Muscle of leg (tissue), 11 donors: ENCODE data around the gene SFT2D3. TPM values are rescaled to one million over a fixed set of nuclear protein-coding genes. Genes with fewer than 3 reads are reported as not detected.

Source experiments
- DNase-seq: peaks from one replicate; pipeline ENCODE4 v3.0.0; 2013
- H3K27ac ChIP-seq: one replicate; pipeline ENCODE4 v1.5.1; 2013; ENCODE audit warnings: mild to moderate bottlenecking, low read length, control low read depth
- H3K27me3 ChIP-seq: one replicate; pipeline ENCODE4 v1.6.1; 2013; ENCODE audit warnings: low read length; ENCODE audit not compliant: control insufficient read depth, insufficient read depth
- H3K36me3 ChIP-seq: one replicate; pipeline ENCODE4 v1.6.1; 2013; ENCODE audit warnings: low read length; ENCODE audit not compliant: control insufficient read depth, insufficient read depth
- H3K4me1 ChIP-seq: one replicate; pipeline ENCODE4 v1.6.1; 2013; ENCODE audit warnings: low read length; ENCODE audit not compliant: control insufficient read depth, insufficient read depth
- H3K4me3 ChIP-seq: one replicate; pipeline ENCODE4 v1.5.1; 2013; ENCODE audit warnings: low read length, control low read depth
- H3K9me3 ChIP-seq: replicated peaks from 2 replicates; pipeline ENCODE4 v1.6.1; 2013; ENCODE audit warnings: low read depth, low read length; ENCODE audit not compliant: control insufficient read depth
- WGBS: methylation state at CpG from one replicate; pipeline ENCODE4 v1.1.5; 2013; ENCODE audit warnings: missing lambda C conversion rate; ENCODE audit not compliant: insufficient coverage; 5-methylcytosine and 5-hydroxymethylcytosine counted together
- polyA plus RNA-seq, 8 donors: library from polyadenylated mRNA; unstranded; fragments of 120-200 nt; gene quantifications; one replicate each; pipeline versions ENCODE4 v1.2.1 to v1.2.3, GENCODE V29; 2013; ENCODE audit warnings: inconsistent platforms in 1 of 8, low replicate concordance in 1 of 8; ENCODE audit not compliant: insufficient read length in 8 of 8, insufficient read depth in 1 of 8
- total RNA-seq: library from RNA; stranded (reverse); fragments of 120-200 nt; gene quantifications from one replicate; pipeline ENCODE4 v1.2.4, GENCODE V29; 2013

The SFT2D3 gene
- total and polyA plus RNA-seq, 9 donors = 0.57 to 6.4 (median 0.61) TPM; not detected in 6

DNA sequence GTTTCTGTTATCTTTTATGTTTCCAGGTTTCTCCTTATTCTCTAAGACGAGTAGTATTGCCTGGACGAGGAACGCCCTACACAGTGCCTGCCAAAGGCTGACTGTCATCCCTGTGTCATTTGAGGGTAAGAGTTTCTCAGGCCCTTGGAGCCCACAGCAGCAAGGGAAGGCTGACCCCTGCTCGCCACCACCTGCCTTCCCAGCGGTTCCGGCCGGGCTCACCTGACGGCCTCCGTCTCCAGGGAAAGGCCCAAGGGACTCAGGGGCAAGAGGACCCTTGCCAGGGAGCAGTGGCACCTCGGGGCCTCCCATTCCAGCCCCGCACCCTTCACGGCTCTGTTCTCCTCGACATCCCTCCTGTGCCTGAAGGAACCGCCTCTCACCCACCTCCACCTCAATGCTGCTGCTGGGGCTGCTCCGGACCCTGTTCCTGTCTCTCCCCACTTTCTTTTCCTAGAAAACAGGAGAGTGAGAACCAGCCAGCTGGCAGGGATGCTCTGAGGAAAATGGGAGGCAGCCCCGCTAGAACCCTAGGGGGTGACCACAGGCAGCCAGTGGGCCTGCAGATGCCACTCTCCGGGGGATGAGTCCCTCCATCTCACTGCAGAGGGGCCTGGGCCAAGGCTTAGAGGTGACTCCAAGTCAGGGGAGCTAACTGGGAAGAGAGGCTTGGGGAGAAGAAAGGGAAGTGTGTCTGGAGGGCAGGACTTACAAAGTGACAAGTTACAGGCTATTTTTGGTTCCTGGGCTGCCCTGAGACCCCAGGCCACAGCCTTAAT is 27.8 kb upstream of the SFT2D3 start:
- Histone ChIP-seq H3K4me1 (peaks cover 35% of the 10 kb centered on the region), H3K27me3 (peaks cover 36% of the 10 kb centered on the region), H3K27ac (peak overlapping the region; percentile 29), H3K36me3 (peaks cover 2% of the 10 kb centered on the region), H3K4me3 (peak overlapping the region; percentile 41), H3K9me3 (no peaks in the 10 kb centered on the region)
- WGBS = 74% methylated on average over 14 of the region's 17 CpGs
- DNase-seq = no peak

- H3K4me1 ChIP-seq = peaks cover 35% of the 10 kb centered on the region
- 3% methylated on average over 60 of the region's 72 CpGs for WGBS
- peak overlapping the region; percentile 41 for H3K4me3 ChIP-seq
- peaks cover 2% of the 10 kb centered on the region for H3K36me3 ChIP-seq
- H3K27me3 ChIP-seq = peaks cover 35% of the 10 kb centered on the region
- no peak overlapping the region for H3K27ac ChIP-seq
- peak; percentile 36 for DNase-seq
- no peaks in the 10 kb centered on the region for H3K9me3 ChIP-seq
Measured at GRCh38 chr2:127674241-127675209, 26.8 kb upstream of the SFT2D3 start.

GRCh38 chr2:127675331-127676261 is 25.7 kb upstream of the SFT2D3 start, which contains the start of gene LIMS2:
Gene LIMS2, minus strand, starts transcription at chr2:127675530. Its CDS starts 506 bp downstream, at chr2:127675024.
- DNase-seq = peak; percentile 48

DNA sequence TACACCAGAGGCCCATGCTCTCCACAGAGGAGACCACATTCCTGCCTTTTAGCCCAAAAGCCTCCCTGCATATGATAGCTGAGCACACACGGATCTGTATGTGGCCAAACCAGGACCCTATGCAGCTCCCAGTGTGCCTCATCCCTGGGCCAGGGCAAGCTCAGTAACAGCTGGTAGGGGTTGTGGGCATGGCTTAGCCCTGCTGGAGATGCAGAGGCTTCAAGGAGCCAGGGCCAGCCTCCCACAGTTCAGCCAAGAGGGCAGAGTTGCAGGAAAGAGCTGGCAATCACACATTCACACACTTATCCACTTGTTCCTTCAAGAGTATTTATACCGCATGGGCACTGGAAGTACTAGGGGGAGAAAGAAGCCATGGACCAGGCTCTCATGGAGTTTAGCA is 24.4 kb upstream of the SFT2D3 start:
- Histone ChIP-seq H3K4me3 (no peak overlapping the region), H3K36me3 (peaks cover 2% of the 10 kb centered on the region), H3K27me3 (peaks cover 37% of the 10 kb centered on the region), H3K9me3 (no peaks in the 10 kb centered on the region), H3K27ac (no peak overlapping the region), H3K4me1 (peaks cover 47% of the 10 kb centered on the region)
- no CpG with 5 or more reads among the region's 2 CpGs for WGBS
- no peak for DNase-seq

More at GRCh38 chr2:127675331-127676261, 25.7 kb upstream of the SFT2D3 start, which contains the start of gene LIMS2:
- Histone ChIP-seq H3K4me1 (peaks cover 37% of the 10 kb centered on the region), H3K27me3 (peaks cover 36% of the 10 kb centered on the region), H3K27ac (no peak within 1 kb of the TSS), H3K9me3 (no peaks in the 10 kb centered on the region), H3K4me3 (peak within 1 kb of the TSS; percentile 47), H3K36me3 (peaks cover 2% of the 10 kb centered on the region)
- WGBS = 0% methylated on average over 32 of the region's 56 CpGs

DNA sequence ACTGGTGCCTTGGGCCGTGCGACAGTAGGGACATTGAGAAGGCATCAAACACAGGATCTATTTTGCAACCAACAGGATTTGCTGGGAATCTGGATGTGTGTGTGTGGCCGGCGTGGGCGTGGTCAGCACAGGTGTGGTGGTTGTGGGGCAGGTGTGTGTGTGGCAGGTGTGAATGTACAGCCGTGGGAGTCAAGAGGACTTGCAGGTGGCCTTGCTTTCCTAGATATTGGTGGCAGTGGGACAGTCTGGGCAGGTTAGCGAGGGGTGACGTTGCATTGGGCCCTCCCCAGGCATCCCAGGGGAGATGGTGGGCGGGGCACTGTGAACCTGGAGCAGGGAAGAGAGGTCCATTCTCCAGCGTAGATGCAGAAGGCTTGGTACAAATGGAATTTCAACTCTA is 22.8 kb upstream of the SFT2D3 start:
- H3K27ac ChIP-seq = no peak overlapping the region
- H3K9me3 ChIP-seq = no peaks in the 10 kb centered on the region
- WGBS = 81% methylated on average over 10 of the region's 10 CpGs
- H3K4me3 ChIP-seq = no peak overlapping the region
- H3K36me3 ChIP-seq = peaks cover 2% of the 10 kb centered on the region
- H3K27me3 ChIP-seq = peaks cover 37% of the 10 kb centered on the region
- H3K4me1 ChIP-seq = peaks cover 42% of the 10 kb centered on the region
- no peak for DNase-seq

DNA sequence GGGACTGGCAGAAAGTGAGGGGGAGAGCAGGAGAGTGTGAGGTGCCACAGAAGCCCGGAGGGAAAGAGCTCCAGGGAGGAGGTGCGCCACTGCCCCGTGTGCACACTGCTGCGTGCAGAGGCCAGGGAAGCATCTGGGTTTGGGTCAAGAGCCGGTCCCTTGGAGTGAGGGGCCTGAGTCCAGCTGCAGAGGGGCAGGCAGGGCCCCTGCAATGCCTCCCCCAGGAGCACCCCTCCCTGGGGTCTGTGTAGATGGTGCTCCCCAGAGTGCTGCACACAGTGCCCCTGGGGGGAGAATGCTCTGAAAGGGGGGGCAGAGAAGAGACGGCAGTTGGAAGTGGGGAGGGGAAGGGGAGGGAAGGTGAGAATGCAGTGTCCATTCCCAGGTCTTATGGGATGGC is 22.3 kb upstream of the SFT2D3 start:
- no peak overlapping the region for H3K27ac ChIP-seq
- no peaks in the 10 kb centered on the region for H3K36me3 ChIP-seq
- no peaks in the 10 kb centered on the region for H3K9me3 ChIP-seq
- 79% methylated on average over 4 of the region's 6 CpGs for WGBS
- no peak for DNase-seq
- peaks cover 41% of the 10 kb centered on the region for H3K4me1 ChIP-seq
- H3K27me3 ChIP-seq = peaks cover 35% of the 10 kb centered on the region
- no peak overlapping the region for H3K4me3 ChIP-seq

DNA sequence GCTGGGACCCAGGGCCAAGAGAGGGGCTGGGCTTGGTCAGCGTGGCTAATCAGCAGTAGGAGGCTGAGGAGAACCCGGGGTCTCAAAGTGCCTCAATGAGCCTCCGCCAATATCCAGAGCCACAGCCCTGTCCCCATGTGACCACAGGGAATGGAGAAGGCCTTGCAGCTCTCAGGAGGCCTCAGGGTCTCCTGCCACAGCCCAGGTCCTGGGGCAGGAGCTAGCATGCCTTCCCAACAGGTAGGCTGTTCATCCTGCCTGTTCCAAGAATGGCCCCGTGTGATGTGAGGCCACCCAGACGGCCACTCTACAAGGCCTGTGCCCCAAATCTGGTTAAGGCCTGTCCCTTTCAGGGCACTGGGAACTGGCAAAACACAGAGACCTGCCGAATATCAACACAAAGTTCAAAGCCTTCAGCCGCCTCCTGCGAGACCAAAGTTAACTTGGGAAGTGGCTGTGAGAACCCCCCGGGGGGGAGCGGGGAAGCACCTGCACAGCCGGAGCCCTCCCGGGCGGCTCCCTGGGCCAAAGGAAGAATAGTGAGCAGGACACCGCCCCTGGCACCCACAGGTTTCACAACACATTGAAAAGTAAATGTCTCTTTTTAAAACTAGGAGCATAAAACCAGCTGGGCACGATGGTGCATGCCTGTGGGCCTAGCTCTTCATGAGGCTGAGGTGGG is 21.5 kb upstream of the SFT2D3 start:
- H3K36me3 ChIP-seq = no peaks in the 10 kb centered on the region
- H3K27me3 ChIP-seq = peaks cover 30% of the 10 kb centered on the region
- no peak overlapping the region for H3K4me3 ChIP-seq
- H3K27ac ChIP-seq = no peak overlapping the region
- no peaks in the 10 kb centered on the region for H3K9me3 ChIP-seq
- peaks cover 37% of the 10 kb centered on the region for H3K4me1 ChIP-seq
- no peak for DNase-seq
- WGBS = 83% methylated on average over 6 of the region's 15 CpGs

- Histone ChIP-seq H3K9me3 (no peaks in the 10 kb centered on the region), H3K4me3 (no peak overlapping the region), H3K27me3 (peaks cover 27% of the 10 kb centered on the region), H3K4me1 (peaks cover 32% of the 10 kb centered on the region), H3K36me3 (no peaks in the 10 kb centered on the region), H3K27ac (no peak overlapping the region)
- WGBS = 81% methylated on average over 19 of the region's 19 CpGs
- no peak for DNase-seq
Measured at GRCh38 chr2:127680706-127681287, 20.5 kb upstream of the SFT2D3 start.
